Suprapubic skin (tissue), 3 donors: ENCODE results near the gene DEDD2.

ENCODE experiments used
- CTCF ChIP-seq, 2 donors: fragments of 200-600 bp in 1 of 2; fragments of 450-650 bp in 1 of 2; sonication (generic) in 1 of 2; IDR thresholded peaks; one replicate each; pipeline ENCODE4 v1.5.1; 2016 to 2019; ENCODE audit warnings: antibody characterized with exemption in 2 of 2, mild to moderate bottlenecking in 1 of 2, moderate library complexity in 1 of 2
- EP300 ChIP-seq: sonication (generic); formaldehyde crosslinking; IDR thresholded peaks from one replicate; pipeline ENCODE4 v1.6.1; 2017; ENCODE audit warnings: antibody characterized with exemption
- POLR2A ChIP-seq, 2 donors: fragments of 450-650 bp; IDR thresholded peaks; one replicate each; pipeline ENCODE4 v1.6.1; 2017; ENCODE audit warnings: antibody characterized with exemption in 2 of 2, mild to moderate bottlenecking in 2 of 2, moderate library complexity in 2 of 2

GRCh38 chr19:42199440-42200115 lies 17.9 kb downstream of the DEDD2 start:
- TF ChIP-seq CTCF (IDR thresholded peaks at IDR 0.05) (peak in 1 of 2 donors; percentile 41), EP300 (no peak), POLR2A (IDR thresholded peaks at IDR 0.05) (no peak)
